ENCODE results near the gene ATOX1. TPM values are rescaled to one million over a fixed set of nuclear protein-coding genes. Genes with fewer than 3 reads are reported as not detected.
"Not testable (repeated sequence)": the region's sequence is repeated elsewhere in the genome, so short reads cannot be mapped to it uniquely, and the experiment has no call there.

The ATOX1 gene
- 84.7 TPM for total RNA-seq

- peak; percentile 100 for ATAC-seq
Measured at GRCh38 chr5:151758430-151759241, at the start of gene ATOX1. Gene ATOX1 (minus strand): TSS chr5:151758631. CDS start chr5:151758551, 80 bp downstream.

GRCh38 chr5:151805414-151806223, 47.2 kb upstream of the ATOX1 start:
- no peak for ATAC-seq

- no peak for ATAC-seq
Measured at GRCh38 chr5:151800532-151800931, 42.1 kb upstream of the ATOX1 start.

GRCh38 chr5:151799407-151799806, 41.0 kb upstream of the ATOX1 start:
- no peak for ATAC-seq

- no peak for ATAC-seq
Measured at GRCh38 chr5:151798674-151799073, 40.2 kb upstream of the ATOX1 start.

- ATAC-seq = no peak
Measured at GRCh38 chr5:151795426-151795825, 37.0 kb upstream of the ATOX1 start.

GRCh38 chr5:151793358-151793757, 34.9 kb upstream of the ATOX1 start:
- ATAC-seq = no peak

- no peak for ATAC-seq
Measured at GRCh38 chr5:151787817-151788216, 29.4 kb upstream of the ATOX1 start.

- ATAC-seq = no peak
Measured at GRCh38 chr5:151786468-151786867, 28.0 kb upstream of the ATOX1 start.

GRCh38 chr5:151784141-151784540, 25.7 kb upstream of the ATOX1 start:
- no peak for ATAC-seq

- not testable (repeated sequence) for ATAC-seq
Measured at GRCh38 chr5:151783664-151784063, 25.2 kb upstream of the ATOX1 start.

GRCh38 chr5:151781201-151781600, 22.8 kb upstream of the ATOX1 start:
- no peak for ATAC-seq

GRCh38 chr5:151780348-151780747, 21.9 kb upstream of the ATOX1 start:
- ATAC-seq = no peak

GRCh38 chr5:151779531-151780125, 21.2 kb upstream of the ATOX1 start:
- ATAC-seq = no peak

- ATAC-seq = no peak
Measured at GRCh38 chr5:151775025-151775606, 16.7 kb upstream of the ATOX1 start.

GRCh38 chr5:151773951-151774350, 15.5 kb upstream of the ATOX1 start:
- no peak for ATAC-seq

GRCh38 chr5:151772846-151773561, 14.6 kb upstream of the ATOX1 start:
- ATAC-seq = no peak

GRCh38 chr5:151772029-151772845, 13.8 kb upstream of the ATOX1 start:
- no peak for ATAC-seq

- ATAC-seq = peak; percentile 94
Measured at GRCh38 chr5:151771259-151772028, 13.0 kb upstream of the ATOX1 start, which contains the start of gene G3BP1. Gene G3BP1 (plus strand): TSS chr5:151771954. CDS start chr5:151786621, 14,667 bp downstream.

Data from esophagus mucosa (tissue), 1 donor.